RWPE2 (cell line): Measurements from ENCODE around the gene UNC79.
A peak's percentile ranks its signal among the peaks of the same experiment; 100 is the strongest.

ENCODE experiments used
- ATAC-seq: fragments of 200-7000 bp; cut with Tn5 transposase; 3 replicates; pipeline ENCODE4 v1.9.1; 2021; ENCODE audit warnings: low read depth
- DNase-seq: peaks from one replicate; pipeline ENCODE4 v3.0.0-alpha.2; 2020; ENCODE audit warnings: low spot score
- H3K27ac ChIP-seq: fragments of 450-650 bp; 2 replicates; pipeline ENCODE4 v1.5.1; 2017; ENCODE audit warnings: mild to moderate bottlenecking; ENCODE audit not compliant: poor library complexity, severe bottlenecking
- H3K27me3 ChIP-seq: fragments of 250-450 bp; sonication (Bioruptor Pico); 2 replicates; pipeline ENCODE4 v1.5.1; 2021; ENCODE audit warnings: mild to moderate bottlenecking, moderate library complexity; ENCODE audit not compliant: insufficient read depth, poor library complexity, severe bottlenecking
- H3K36me3 ChIP-seq: fragments of 250-450 bp; sonication (Bioruptor Pico); 2 replicates; pipeline ENCODE4 v1.5.1; 2020; ENCODE audit warnings: low read depth, mild to moderate bottlenecking, moderate library complexity
- H3K4me1 ChIP-seq: fragments of 250-450 bp; sonication (Bioruptor Pico); 2 replicates; pipeline ENCODE4 v1.5.1; 2021; ENCODE audit warnings: mild to moderate bottlenecking, moderate library complexity; ENCODE audit not compliant: insufficient read depth, poor library complexity, severe bottlenecking
- H3K4me3 ChIP-seq: fragments of 250-450 bp; sonication (Bioruptor Pico); 2 replicates; pipeline ENCODE4 v1.5.1; 2021; ENCODE audit warnings: mild to moderate bottlenecking, moderate library complexity; ENCODE audit not compliant: severe bottlenecking
- H3K9me3 ChIP-seq: fragments of 250-450 bp; sonication (Bioruptor Pico); 2 replicates; pipeline ENCODE4 v1.5.1; 2021; ENCODE audit warnings: mild to moderate bottlenecking, moderate library complexity; ENCODE audit not compliant: severe bottlenecking
- TF ChIP-seq, protein P1 (sequence below): fragments of 450-650 bp; IDR thresholded peaks from one replicate; pipeline ENCODE4 v1.5.1; 2017; ENCODE audit warnings: mild to moderate bottlenecking, moderate library complexity; ENCODE audit not compliant: poor library complexity, severe bottlenecking

UNC79 gene

DNA sequence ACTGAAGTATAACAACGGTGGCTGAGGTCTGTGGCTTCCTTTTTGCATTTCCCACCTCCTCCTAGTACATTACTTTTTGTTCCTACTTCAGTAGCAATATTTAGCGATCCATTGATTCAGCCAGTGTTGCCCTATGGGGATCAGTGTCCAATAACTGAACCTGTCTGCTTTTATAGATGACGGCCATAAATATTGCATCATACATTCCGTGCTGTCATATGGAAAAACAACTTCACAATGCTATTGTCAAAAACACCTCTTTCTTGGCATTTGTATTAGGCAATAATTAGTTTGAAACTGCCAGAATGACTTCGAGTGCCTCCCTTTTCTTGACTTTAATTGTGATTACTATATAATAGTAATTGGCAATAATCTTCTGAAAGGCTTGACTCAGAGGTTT, 208.1 kb downstream of the UNC79 start:
- TF ChIP-seq, protein P1, sequence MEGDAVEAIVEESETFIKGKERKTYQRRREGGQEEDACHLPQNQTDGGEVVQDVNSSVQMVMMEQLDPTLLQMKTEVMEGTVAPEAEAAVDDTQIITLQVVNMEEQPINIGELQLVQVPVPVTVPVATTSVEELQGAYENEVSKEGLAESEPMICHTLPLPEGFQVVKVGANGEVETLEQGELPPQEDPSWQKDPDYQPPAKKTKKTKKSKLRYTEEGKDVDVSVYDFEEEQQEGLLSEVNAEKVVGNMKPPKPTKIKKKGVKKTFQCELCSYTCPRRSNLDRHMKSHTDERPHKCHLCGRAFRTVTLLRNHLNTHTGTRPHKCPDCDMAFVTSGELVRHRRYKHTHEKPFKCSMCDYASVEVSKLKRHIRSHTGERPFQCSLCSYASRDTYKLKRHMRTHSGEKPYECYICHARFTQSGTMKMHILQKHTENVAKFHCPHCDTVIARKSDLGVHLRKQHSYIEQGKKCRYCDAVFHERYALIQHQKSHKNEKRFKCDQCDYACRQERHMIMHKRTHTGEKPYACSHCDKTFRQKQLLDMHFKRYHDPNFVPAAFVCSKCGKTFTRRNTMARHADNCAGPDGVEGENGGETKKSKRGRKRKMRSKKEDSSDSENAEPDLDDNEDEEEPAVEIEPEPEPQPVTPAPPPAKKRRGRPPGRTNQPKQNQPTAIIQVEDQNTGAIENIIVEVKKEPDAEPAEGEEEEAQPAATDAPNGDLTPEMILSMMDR = no peak
- H3K36me3 ChIP-seq = no peaks in the 10 kb centered on the region
- no peaks in the 10 kb centered on the region for H3K9me3 ChIP-seq
- DNase-seq (no peak), ATAC-seq (no peak)
- peaks cover 55% of the 10 kb centered on the region for H3K27me3 ChIP-seq
- H3K27ac ChIP-seq = no peak overlapping the region
- H3K4me1 ChIP-seq = no peaks in the 10 kb centered on the region
- no peak overlapping the region for H3K4me3 ChIP-seq

DNA sequence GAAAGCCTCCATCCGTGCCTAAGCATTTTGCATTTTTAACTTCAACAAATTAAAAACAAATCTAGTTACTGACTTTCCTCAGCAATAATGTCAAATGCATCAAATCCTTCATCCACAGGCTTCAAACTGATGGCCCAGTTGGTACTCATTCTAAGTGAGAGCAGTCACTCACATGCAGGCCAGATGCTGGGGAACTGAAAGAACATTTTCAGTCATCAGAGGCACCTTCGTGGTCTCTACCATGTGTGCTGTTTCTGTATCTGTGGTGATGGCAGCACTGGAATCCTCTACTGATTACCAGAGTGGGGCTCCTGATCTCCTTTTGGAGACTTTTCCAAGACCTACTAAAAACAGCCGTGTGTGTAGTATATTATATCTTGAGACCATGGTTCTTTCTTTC, 212.4 kb downstream of the UNC79 start:
- DNase-seq (no peak), ATAC-seq (no peak)
- H3K27ac ChIP-seq = no peak overlapping the region
- H3K36me3 ChIP-seq = no peaks in the 10 kb centered on the region
- H3K4me3 ChIP-seq = no peak overlapping the region
- TF ChIP-seq, protein P1 = no peak
- no peaks in the 10 kb centered on the region for H3K4me1 ChIP-seq
- peaks cover 49% of the 10 kb centered on the region for H3K27me3 ChIP-seq
- peaks cover 2% of the 10 kb centered on the region for H3K9me3 ChIP-seq

DNA sequence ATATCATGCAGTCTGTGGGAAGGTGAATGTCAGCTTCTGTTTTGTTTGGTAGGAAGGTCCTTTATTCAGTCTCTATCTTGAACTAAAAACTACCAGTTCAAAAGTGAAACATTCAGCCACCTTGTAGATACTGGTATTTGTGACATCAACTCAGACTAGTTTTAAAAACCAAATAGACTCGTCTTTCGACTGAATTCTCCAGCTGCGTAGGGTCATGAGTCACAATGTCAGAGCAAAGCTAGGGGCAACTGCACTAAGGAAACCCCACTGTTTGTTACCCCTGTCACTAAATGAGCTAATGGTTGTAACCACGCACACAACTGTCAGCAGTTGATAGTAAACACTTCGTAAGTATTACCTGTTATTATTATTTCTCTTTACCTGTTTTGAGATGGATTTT, 212.9 kb downstream of the UNC79 start:
- Histone ChIP-seq H3K27me3 (peaks cover 43% of the 10 kb centered on the region), H3K36me3 (no peaks in the 10 kb centered on the region), H3K27ac (no peak overlapping the region), H3K4me1 (no peaks in the 10 kb centered on the region), H3K9me3 (peaks cover 2% of the 10 kb centered on the region), H3K4me3 (no peak overlapping the region)
- TF ChIP-seq, protein P1 = no peak
- DNase-seq (no peak), ATAC-seq (no peak)

DNA sequence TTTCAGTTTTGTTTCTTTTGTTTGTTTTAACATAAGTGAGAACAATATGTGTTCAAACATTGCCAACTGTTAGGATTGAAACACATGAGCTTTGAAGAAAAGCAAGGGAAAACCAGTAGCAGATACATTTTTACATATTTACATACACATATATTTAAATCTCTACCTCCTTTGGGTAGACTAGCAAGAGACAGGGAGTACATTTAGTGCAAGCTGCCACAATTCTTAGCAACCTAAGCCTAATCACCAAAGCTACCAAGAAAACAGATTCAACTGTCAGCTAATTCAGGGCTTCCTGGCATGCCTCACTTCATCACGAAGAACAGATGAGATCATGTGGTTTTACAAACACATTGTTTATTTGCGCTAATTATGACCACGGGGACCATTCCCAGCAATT, 214.5 kb downstream of the UNC79 start:
- no peak for ATAC-seq
- H3K27me3 ChIP-seq = peaks cover 42% of the 10 kb centered on the region

DNA sequence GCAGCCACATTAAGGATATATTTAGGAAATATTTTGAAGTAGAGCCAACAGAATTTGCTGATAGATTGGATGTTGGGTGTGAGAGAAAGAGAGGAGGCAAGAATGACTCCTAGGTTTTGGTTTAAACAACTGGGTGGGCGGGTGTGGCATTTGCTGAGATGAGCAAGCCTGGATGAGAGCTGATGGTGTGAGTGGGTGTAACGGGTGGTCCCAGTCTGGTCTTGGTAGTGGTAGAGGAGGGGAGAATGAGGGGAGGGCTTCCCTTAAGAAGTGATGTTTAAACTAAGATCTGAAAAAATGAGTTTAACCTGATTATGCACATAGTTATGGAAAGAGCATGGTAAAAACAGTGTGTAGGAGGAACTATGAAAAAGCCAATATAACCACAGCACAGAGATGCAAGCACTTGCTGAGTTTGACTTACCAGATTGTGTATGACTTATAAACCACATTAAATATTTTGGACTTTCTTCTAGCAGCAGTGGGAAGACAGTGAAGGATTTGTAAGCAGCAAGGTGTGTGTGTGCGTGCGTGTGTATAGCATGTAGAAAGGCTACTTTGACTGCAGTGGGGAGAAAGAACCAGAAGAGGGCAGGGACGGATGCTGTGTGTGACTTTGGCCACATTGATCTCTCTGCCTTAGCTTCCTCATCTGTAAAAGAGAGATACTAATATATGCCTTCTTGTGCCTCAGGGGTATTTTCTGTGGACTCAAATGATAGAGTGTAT, 217.9 kb downstream of the UNC79 start:
- Histone ChIP-seq H3K27ac (no peak overlapping the region), H3K4me3 (no peak overlapping the region), H3K4me1 (no peaks in the 10 kb centered on the region), H3K9me3 (peaks cover 2% of the 10 kb centered on the region), H3K27me3 (peaks cover 48% of the 10 kb centered on the region), H3K36me3 (no peaks in the 10 kb centered on the region)
- DNase-seq (no peak), ATAC-seq (peak; percentile 96)
- TF ChIP-seq, protein P1 = peak; percentile 55

More for the DNA sequence above, 214.5 kb downstream of the UNC79 start:
- H3K9me3 ChIP-seq = peaks cover 2% of the 10 kb centered on the region
- no peak overlapping the region for H3K4me3 ChIP-seq
- no peak for DNase-seq
- H3K36me3 ChIP-seq = no peaks in the 10 kb centered on the region
- TF ChIP-seq, protein P1 = no peak
- no peaks in the 10 kb centered on the region for H3K4me1 ChIP-seq
- H3K27ac ChIP-seq = no peak overlapping the region
